HL-60 (cell line): Measurements from ENCODE around the gene PEX6.

Experiments
- DNase-seq, 2 experiments: peaks; one replicate each; pipeline ENCODE4 v3.0.0-alpha.2; 2010 to 2020; ENCODE audit warnings: low read depth in 1 of 2, low spot score in 1 of 2
- H3K27ac ChIP-seq: fragments of 250-450 bp; sonication (Bioruptor Pico); replicated peaks from 2 replicates; pipeline ENCODE4 v1.5.1; 2020; ENCODE audit warnings: mild to moderate bottlenecking, moderate library complexity
- H3K27me3 ChIP-seq: fragments of 250-450 bp; sonication (Bioruptor Pico); 2 replicates; pipeline ENCODE4 v1.5.1; 2021; ENCODE audit warnings: mild to moderate bottlenecking, moderate library complexity; ENCODE audit not compliant: insufficient read depth, poor library complexity, severe bottlenecking
- H3K4me3 ChIP-seq: replicated peaks from 2 replicates; pipeline ENCODE4 v1.5.1; 2011; ENCODE audit warnings: mild to moderate bottlenecking, control low read depth, low read length; ENCODE audit not compliant: insufficient read depth
- CTCF ChIP-seq: IDR thresholded peaks from one replicate; pipeline ENCODE4 v1.5.1; 2011; ENCODE audit warnings: low read length, control low read depth, inconsistent platforms; ENCODE audit not compliant: insufficient read depth
- GABPA ChIP-seq: IDR thresholded peaks from 2 replicates; pipeline ENCODE4 v1.6.1; 2012; ENCODE audit warnings: low read depth
- POLR2AphosphoS5 ChIP-seq: IDR thresholded peaks from 2 replicates; pipeline ENCODE4 v1.6.1; 2012; ENCODE audit warnings: low read depth
- SPI1 ChIP-seq: IDR thresholded peaks from 2 replicates; pipeline ENCODE4 v1.6.1; 2012; ENCODE audit warnings: low read depth, mild to moderate bottlenecking, borderline replicate concordance
- long read RNA-seq: library from polyadenylated mRNA; unstranded; transcript quantifications from one replicate; pipeline ENCODE4 v2.0.0, GENCODE V29; 2020
- TF ChIP-seq, protein P1 (sequence below): IDR thresholded peaks from 2 replicates; pipeline ENCODE4 v1.6.1; 2012; ENCODE audit warnings: low read depth; ENCODE audit not compliant: insufficient replicate concordance

PEX6 gene, protein sequence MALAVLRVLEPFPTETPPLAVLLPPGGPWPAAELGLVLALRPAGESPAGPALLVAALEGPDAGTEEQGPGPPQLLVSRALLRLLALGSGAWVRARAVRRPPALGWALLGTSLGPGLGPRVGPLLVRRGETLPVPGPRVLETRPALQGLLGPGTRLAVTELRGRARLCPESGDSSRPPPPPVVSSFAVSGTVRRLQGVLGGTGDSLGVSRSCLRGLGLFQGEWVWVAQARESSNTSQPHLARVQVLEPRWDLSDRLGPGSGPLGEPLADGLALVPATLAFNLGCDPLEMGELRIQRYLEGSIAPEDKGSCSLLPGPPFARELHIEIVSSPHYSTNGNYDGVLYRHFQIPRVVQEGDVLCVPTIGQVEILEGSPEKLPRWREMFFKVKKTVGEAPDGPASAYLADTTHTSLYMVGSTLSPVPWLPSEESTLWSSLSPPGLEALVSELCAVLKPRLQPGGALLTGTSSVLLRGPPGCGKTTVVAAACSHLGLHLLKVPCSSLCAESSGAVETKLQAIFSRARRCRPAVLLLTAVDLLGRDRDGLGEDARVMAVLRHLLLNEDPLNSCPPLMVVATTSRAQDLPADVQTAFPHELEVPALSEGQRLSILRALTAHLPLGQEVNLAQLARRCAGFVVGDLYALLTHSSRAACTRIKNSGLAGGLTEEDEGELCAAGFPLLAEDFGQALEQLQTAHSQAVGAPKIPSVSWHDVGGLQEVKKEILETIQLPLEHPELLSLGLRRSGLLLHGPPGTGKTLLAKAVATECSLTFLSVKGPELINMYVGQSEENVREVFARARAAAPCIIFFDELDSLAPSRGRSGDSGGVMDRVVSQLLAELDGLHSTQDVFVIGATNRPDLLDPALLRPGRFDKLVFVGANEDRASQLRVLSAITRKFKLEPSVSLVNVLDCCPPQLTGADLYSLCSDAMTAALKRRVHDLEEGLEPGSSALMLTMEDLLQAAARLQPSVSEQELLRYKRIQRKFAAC
- long read RNA-seq, partial matches to known transcripts = 3 of 17 reads
- long read RNA-seq, other reads (novel, unspliced or antisense) = 13 of 17 reads

- Histone ChIP-seq H3K27ac (peak within 1 kb of the TSS; percentile 74), H3K4me3 (peak within 1 kb of the TSS; percentile 87), H3K27me3 (no peaks in the 10 kb centered on the region)
- TF ChIP-seq, protein P1, sequence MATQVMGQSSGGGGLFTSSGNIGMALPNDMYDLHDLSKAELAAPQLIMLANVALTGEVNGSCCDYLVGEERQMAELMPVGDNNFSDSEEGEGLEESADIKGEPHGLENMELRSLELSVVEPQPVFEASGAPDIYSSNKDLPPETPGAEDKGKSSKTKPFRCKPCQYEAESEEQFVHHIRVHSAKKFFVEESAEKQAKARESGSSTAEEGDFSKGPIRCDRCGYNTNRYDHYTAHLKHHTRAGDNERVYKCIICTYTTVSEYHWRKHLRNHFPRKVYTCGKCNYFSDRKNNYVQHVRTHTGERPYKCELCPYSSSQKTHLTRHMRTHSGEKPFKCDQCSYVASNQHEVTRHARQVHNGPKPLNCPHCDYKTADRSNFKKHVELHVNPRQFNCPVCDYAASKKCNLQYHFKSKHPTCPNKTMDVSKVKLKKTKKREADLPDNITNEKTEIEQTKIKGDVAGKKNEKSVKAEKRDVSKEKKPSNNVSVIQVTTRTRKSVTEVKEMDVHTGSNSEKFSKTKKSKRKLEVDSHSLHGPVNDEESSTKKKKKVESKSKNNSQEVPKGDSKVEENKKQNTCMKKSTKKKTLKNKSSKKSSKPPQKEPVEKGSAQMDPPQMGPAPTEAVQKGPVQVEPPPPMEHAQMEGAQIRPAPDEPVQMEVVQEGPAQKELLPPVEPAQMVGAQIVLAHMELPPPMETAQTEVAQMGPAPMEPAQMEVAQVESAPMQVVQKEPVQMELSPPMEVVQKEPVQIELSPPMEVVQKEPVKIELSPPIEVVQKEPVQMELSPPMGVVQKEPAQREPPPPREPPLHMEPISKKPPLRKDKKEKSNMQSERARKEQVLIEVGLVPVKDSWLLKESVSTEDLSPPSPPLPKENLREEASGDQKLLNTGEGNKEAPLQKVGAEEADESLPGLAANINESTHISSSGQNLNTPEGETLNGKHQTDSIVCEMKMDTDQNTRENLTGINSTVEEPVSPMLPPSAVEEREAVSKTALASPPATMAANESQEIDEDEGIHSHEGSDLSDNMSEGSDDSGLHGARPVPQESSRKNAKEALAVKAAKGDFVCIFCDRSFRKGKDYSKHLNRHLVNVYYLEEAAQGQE = no peak
- TF ChIP-seq GABPA = peak; percentile 83
- peak; percentile 60; the same call in 1 of the 2 replicates for TF ChIP-seq SPI1
- peak; percentile 92; the same call in 1 of the 2 replicates for TF ChIP-seq POLR2AphosphoS5
- DNase-seq = peak; percentile 96 to 97
Observed at GRCh38 chr6:42978839-42979522, at the start of gene PEX6. PEX6 (minus strand) TSS chr6:42979181; CDS start chr6:42979150, 31 bp downstream.

DNA sequence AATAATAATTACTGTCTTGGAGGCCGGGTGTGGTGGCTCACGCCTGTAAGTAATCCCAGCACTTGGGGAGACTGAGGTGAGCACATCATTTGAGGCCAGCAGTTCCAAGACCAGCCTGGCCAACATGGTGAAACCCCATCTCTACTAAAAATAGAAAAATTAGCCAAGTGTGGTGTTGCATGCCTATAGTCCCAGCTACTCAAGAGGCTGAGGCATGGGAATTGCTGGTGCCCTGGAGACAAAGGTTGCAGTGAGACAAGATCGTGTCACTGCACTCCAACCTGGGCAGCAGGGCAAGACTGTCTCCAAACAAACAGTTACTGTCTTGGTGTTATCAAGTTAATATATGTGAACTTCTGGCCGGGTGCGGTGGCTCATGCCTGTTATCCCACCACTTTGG is 47.4 kb upstream of the PEX6 start:
- no peak overlapping the region for H3K4me3 ChIP-seq
- TF ChIP-seq POLR2AphosphoS5 (no peak), GABPA (no peak), SPI1 (no peak), CTCF (no peak)
- TF ChIP-seq, protein P1 = no peak
- no peaks in the 10 kb centered on the region for H3K27me3 ChIP-seq
- DNase-seq = no peak
- no peak overlapping the region for H3K27ac ChIP-seq

DNA sequence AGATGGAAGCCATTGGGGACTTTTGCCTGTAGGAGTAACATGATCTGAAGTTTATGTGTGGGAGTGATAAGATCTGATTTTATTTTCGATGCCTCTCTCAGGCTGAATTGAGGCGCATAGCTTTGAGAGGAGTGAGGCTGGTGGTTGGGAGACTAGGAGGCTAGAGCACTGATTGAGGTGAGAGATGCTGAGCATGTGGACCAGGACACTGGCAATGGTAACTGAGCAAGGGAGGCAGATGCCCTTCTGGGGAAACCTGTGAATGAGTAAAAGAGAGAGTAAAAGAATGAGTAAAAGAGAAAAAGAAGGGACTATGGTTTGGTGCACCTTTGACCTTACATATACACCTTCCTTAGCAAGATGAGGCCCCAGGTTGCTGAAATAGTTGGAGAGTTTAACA is 45.5 kb upstream of the PEX6 start:
- Histone ChIP-seq H3K27me3 (no peaks in the 10 kb centered on the region), H3K27ac (no peak overlapping the region), H3K4me3 (no peak overlapping the region)
- TF ChIP-seq POLR2AphosphoS5 (no peak), GABPA (no peak), SPI1 (no peak), CTCF (no peak)
- TF ChIP-seq, protein P1 = no peak
- no peak for DNase-seq
